HG02623 (cell line): ENCODE results near the gene HOXA3.

ENCODE experiments used
- ATAC-seq: cut with Tn5 transposase; IDR thresholded peaks from one replicate; pipeline ENCODE4 v1.9.1; 2021; ENCODE audit warnings: moderate library complexity; ENCODE audit not compliant: unreplicated experiment

The HOXA3 gene

GRCh38 chr7:27095050-27095896 is 57.1 kb downstream of the HOXA3 start:
- no peak for ATAC-seq

- no peak for ATAC-seq
These were observed 57.9 kb downstream of the HOXA3 start for GRCh38 chr7:27094304-27095049.

- no peak for ATAC-seq
These were observed 59.0 kb downstream of the HOXA3 start for GRCh38 chr7:27093184-27093895.

GRCh38 chr7:27092819-27093110 is 59.6 kb downstream of the HOXA3 start:
- ATAC-seq = no peak

GRCh38 chr7:27091941-27092818 is 60.2 kb downstream of the HOXA3 start:
- ATAC-seq = no peak

- ATAC-seq = no peak
These were observed 61.3 kb downstream of the HOXA3 start for GRCh38 chr7:27091105-27091504.

DNA sequence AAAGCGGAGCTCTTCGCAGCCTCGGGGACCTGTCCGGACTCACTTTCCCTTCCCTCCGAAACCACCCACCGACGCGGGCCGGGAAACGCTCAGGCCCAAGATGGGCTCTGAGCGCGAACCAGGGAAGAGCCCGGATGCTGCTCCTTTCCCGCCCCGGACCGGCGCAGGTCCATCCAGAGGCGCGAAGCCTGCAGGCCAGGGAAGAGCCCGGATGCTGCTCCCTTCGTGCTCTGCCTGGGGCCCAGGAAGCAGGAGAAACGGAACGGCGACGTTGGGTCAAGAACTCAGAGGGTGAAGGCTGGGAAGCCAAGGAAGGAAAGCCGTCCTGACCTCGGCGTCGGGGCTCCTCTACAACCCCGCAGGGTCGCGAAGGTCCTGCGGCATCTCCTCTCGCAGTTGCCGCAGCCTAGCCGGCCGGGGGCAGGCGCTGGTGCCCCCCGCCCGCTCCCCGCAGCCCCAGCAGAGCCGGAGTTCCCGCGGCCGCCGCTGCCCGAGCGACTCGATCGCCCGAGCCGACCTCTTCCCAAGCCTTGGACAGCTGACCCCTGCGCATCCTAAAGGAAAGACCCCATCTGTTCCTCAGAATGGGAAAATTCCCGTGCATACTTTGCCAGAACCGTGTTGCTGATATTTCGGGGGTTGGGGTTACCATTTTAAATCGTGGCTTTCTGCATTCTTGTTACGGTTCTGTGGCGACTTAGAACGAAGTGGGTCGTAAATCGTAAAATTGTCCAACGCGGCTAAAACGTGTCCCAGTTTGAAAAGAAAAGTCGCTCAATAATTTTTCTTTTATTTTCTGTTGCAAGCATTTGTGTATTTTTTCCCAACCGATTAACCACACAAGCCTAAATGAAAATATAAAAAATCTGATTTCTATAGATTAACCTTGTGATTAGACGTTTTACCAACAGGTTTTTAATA is 64.1 kb downstream of the HOXA3 start:
- no peak for ATAC-seq

DNA sequence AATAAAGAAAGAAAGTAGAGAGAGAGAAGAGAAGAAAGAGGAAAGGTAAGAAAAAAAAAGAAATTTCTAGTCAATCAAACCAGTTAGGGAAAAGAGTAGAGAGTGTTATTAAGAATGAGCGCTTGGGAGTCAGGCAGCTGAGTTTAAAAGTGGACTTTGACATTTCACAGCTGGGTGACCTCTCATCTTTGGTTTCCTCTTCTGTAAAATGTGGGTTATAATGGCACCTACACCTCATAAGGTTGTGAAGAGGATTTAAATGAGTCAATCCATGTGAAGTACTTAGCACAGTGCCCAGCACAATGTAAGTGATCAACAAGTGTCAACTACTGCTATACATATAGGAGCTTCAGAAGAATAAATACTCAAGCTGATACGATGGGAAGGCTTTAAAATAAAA is 68.7 kb downstream of the HOXA3 start:
- ATAC-seq = no peak

DNA sequence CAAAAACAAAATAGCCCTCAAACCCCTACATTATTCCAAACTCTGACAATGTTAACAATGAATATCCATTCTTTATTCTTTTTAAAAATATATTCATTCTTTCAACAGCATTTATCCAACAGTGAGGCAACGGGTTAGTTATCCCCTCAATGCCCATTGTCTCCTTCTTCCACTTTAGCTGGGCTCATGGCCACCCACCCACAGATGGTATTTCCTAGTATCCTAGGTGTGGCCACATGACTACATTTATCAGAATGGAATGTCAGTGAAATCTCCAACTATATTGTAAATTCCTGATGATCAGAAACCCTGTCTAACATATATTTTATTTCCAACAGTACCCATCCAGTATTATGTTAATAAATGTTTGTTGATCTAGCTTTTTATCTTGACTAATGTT is 70.2 kb downstream of the HOXA3 start:
- no peak for ATAC-seq

GRCh38 chr7:27080844-27081436 is 71.4 kb downstream of the HOXA3 start:
- ATAC-seq = no peak

DNA sequence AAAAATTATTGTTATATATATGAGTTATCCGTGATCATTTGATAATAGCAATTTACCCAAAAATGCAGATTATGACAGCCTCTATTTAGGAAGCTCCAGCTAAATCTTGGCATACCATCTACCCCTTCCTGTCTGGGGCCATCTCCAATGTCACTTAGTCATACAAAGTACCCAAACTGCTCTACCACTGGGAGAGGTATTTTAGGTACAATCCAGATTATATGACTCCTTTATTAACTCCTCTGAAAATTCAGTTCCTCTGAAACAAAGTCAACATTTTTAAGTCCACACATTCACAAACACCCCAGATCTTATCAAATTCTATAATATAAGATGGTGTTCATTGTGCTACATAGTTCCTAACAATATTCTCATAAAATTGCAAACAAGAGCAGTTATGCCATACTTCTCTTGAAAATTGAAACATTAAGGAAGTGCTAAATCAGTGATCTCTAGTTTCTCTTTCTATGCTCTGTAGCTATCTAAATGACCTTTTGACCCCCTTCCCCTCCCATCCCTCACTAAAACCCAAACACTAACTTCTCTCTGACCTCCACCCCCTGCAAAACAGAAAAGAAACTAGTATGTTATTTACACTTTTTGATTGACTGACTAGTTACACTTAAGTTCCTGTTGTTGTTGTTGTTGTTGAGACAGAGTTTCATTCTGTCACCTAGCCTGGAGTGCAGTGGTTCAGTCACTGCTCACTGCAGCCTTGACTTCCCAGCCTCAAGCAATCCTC is 73.0 kb downstream of the HOXA3 start:
- no peak for ATAC-seq

- ATAC-seq = no peak
These were observed 73.7 kb downstream of the HOXA3 start for GRCh38 chr7:27078616-27079233.

DNA sequence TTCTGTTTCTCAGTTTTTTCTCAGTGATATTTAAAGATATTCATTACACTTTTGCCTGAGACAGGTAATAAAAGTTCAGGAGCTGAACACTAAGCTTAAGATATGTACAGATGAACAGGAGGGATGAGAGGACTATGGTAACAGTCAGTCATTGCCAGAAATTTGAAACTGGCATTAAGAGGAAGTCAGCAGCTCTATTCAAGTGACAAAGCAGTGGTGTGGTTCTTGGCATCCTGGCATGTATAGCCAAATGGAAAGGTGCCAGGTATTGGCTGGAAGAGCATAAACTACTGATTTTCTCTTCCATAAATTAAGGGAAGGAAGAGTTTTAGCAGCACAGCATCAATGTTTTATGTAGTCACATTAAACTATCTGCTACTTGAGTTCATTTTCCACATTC is 79.3 kb downstream of the HOXA3 start:
- ATAC-seq = no peak

GRCh38 chr7:27071622-27072390 is 80.6 kb downstream of the HOXA3 start:
- ATAC-seq = no peak

- no peak for ATAC-seq
These were observed 84.1 kb downstream of the HOXA3 start for GRCh38 chr7:27068259-27068658.

GRCh38 chr7:27066148-27066547 is 86.2 kb downstream of the HOXA3 start:
- ATAC-seq = no peak

- no peak for ATAC-seq
These were observed 86.7 kb downstream of the HOXA3 start for GRCh38 chr7:27065709-27066108.

GRCh38 chr7:27064661-27065060 is 87.7 kb downstream of the HOXA3 start:
- no peak for ATAC-seq
